NT2/D1 (cell line): ENCODE results near the gene FERD3L.

ENCODE experiments used
- DNase-seq: peaks from one replicate; pipeline ENCODE4 v3.0.0-alpha.2; 2011; ENCODE audit warnings: low read depth, low spot score
- H3K27me3 ChIP-seq: 2 replicates; pipeline ENCODE4 v1.6.0; 2011; ENCODE audit warnings: mild to moderate bottlenecking; ENCODE audit not compliant: insufficient read length, insufficient read depth
- H3K36me3 ChIP-seq: 2 replicates; pipeline ENCODE4 v1.6.1; 2011; ENCODE audit warnings: mild to moderate bottlenecking, low read length, mixed read lengths; ENCODE audit not compliant: insufficient read depth, insufficient read length
- H3K4me1 ChIP-seq: 2 replicates; pipeline ENCODE4 v1.5.1; 2011; ENCODE audit not compliant: insufficient read depth, insufficient read length
- H3K4me3 ChIP-seq: 2 replicates; pipeline ENCODE4 v1.5.1; 2011; ENCODE audit warnings: low read depth; ENCODE audit not compliant: insufficient read length
- H3K9ac ChIP-seq: 2 replicates; pipeline ENCODE4 v1.6.0; 2011; ENCODE audit warnings: low read depth; ENCODE audit not compliant: insufficient read length
- H3K9me3 ChIP-seq: 2 replicates; pipeline ENCODE4 v1.5.1; 2011; ENCODE audit warnings: mild to moderate bottlenecking, low read length; ENCODE audit not compliant: insufficient read depth
- SUZ12 ChIP-seq: IDR thresholded peaks from 2 replicates; pipeline ENCODE4 v1.6.1; 2011; ENCODE audit not compliant: insufficient read length, insufficient read depth; ENCODE audit errors: extremely low read depth
- YY1 ChIP-seq: IDR thresholded peaks from 2 replicates; pipeline ENCODE4 v1.6.1; 2011; ENCODE audit not compliant: insufficient read length, insufficient read depth
- ZNF274 ChIP-seq: IDR thresholded peaks from 2 replicates; pipeline ENCODE4 v1.6.1; 2011; ENCODE audit warnings: mild to moderate bottlenecking, low read depth, low read length

Gene FERD3L

GRCh38 chr7:19095353-19095860, 49.8 kb downstream of the FERD3L start:
- no peaks in the 10 kb centered on the region for H3K27me3 ChIP-seq
- no peaks in the 10 kb centered on the region for H3K36me3 ChIP-seq
- H3K4me1 ChIP-seq, result no peaks in the 10 kb centered on the region
- TF ChIP-seq SUZ12 (no peak), YY1 (no peak), ZNF274 (no peak)
- H3K4me3 ChIP-seq, result no peak overlapping the region
- DNase-seq, result no peak
- no peak overlapping the region for H3K9ac ChIP-seq
- H3K9me3 ChIP-seq, result no peaks in the 10 kb centered on the region
